AG08396 (cell line): ENCODE measurements around the gene MVD.
"Not testable (repeated sequence)": the region's sequence is repeated elsewhere in the genome, so short reads cannot be mapped to it uniquely, and the experiment has no call there.

Source experiments
- DNase-seq: peaks from one replicate; pipeline ENCODE4 v3.0.0; 2012; ENCODE audit warnings: low spot score, mixed read lengths

MVD gene

DNA sequence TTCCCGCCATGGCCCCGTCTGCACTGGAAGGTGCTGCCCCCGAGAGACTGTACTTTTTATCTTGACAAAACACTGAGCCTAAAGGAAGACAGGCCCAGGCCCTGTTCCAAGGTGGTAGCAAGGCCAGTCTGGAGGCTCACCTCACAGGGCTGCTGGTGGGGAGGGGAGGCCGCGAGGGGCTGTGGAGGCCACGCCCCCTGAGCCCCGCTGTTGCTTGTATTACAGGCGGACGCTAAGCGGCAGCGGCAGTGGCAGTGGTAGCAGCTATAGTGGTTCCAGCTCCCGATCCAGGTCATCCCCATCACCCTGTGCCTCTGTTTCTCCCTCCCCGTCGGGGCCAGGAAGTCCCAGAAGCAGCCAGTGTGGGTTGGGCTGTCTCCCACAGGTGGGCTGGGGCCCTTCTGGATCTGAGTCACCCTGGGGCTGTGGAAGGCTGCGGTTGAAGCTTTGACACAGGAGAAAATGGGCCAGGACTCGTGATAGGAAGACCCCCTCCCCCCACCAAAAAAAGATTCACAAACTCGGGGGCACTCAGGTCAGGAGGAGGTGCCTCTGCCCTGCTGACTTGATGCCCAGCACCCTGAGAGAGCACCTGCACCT, 37.8 kb downstream of the MVD start:
- DNase-seq: no peak

DNA sequence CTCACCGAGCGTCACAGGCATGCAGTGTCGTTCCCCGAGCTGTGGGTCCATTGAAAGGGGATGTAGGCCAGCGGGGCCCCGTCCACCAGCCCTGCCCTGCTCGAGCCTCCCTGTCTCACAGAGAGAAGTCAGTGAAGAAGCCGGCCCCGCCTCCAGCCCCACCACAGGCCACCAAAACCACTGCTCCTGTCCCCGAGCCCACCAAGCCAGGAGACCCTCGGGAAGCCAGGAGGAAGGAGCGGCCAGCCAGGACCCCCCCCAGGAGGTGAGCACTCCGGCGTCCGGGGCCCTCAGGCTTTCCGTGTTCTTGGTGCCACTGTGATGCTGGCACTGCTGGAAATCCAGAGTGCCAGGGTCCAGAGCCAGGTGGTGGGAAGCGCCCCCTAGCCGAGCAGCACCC, 38.4 kb downstream of the MVD start:
- no peak for DNase-seq

DNA sequence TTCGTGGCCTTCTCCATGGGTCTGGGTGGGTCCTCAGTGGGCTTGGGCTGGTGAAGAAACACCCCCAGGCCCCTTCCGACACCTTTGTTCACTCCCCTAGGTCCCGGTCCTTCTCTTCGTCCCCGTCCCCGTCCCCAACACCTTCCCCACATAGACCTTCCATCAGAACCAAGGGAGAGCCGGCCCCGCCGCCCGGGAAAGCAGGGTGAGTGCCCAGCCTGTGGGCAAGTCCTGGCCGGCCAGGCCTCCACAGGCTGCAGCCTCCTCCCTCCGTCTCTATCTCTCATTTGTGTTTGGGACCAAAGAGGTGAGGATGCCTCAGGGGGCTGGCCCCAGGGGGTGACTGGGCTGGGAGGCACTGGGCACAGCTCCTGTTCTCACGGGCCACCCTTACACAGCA, 39.0 kb downstream of the MVD start:
- DNase-seq: no peak

DNA sequence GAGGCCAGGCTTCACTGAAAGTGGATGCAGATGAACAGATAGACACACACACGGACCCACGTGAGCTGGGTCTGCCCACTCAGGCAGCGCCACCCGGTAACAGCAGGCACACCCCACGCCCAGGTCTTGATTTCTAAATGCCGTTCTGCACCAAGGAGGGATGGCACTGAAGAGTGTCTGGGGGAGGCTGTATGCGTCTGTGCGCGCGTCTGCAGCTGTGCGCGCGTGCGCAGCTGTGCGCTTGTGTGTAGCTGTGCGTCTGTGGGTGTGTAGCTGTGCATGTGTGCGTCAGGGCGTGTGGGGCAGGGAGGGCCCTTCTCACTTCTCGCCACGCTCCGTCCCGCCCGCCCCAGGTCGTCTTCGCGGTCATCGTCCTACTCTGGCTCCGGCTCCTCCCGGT, 40.0 kb downstream of the MVD start:
- no peak for DNase-seq

DNA sequence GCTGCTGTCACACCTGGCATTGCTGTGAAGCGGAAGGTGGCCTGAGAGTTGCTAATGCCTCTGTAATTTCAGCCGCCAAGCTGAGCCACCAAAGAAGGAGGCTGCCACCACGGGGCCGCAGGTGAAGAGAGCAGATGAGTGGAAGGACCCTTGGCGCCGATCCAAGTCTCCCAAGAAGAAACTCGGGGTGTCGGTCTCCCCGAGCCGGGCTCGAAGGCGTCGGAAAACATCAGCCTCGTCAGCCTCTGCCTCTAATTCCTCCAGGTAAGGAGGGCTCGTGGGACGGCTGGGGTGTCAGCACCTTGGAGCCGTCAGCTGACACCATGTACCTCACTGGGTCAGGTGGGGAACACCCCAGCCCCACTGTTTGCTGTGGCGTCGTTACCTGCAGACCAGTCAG, 40.8 kb downstream of the MVD start:
- DNase-seq: peak; percentile 11

DNA sequence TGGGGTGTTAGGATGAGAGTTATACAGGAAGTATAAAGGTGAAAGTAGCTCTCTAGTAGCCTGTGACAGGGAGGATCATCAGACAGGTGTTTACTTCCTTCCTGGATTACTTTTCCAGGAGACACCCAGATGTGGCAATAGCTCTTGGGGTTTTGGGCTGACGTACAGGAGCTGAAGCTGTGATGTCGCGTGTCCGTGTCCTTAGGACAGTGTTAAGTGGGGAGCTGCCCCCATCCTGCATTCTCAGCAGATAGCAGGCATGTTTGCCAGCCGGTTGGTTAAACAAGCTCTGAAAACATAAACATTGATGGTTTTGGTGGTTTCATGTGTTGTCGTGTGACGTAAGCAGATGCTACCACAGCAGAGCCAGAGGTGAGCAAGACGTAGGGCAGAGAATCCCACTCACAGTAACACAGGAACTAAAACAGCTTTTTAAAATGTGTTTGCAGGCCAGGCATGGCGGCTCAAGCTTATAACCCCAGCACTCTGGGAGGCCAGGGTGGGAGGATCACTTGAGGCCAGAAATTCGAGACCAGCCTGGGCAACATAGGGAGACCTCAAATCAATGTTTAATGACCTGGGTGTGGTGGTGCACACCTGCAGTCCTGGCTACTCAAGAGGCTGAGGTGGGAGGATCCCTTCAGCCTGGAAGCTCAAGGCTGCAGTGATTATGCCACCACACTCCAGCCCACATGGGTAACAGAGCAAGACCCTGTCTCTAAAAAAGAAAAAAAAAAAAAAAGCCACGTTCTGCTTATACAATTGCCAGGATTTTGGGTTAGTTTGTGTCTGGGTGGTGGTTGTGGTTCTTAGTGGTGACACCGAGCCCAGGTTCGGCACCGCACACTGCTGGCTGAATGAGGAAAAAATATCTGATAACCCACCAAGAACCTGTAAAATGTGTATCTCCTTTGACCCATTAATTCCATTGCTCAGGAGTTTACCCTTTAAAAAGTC, 42.8 kb downstream of the MVD start:
- peak; percentile 92 for DNase-seq

DNA sequence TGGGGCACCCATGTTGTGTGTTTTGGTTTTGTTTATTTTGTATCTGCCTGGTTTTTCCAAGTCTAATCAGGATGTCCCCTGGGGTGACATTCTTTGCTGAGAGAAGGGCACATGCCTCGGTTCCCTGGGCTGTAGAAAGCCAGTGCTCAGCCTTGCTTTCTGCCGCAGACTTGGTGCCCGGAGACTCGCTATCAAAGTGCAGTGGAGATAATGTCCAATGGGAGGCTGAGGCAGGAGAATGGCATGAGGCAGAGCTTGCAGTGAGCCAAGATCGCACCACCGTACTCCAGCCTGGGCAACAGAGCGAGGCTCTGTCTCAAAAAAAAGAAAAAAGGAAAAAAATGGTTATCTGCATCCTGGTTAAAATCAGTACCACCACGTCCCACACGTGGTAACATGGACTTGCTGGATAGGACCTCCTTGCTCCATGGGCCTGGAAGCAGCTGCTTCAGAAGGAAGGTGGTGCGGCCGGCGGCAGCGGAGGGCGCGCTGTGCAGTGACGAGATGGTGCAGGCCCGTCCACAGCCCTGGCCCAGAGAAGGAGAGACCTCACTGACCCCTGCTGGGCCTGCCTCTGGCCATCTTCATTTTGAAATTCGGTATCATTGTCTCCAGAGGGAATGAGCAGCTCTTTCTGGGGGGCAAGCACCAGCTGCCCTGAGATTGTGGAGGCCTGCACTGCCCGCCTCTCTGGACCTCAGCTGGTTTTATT, 43.8 kb downstream of the MVD start:
- no peak for DNase-seq

DNA sequence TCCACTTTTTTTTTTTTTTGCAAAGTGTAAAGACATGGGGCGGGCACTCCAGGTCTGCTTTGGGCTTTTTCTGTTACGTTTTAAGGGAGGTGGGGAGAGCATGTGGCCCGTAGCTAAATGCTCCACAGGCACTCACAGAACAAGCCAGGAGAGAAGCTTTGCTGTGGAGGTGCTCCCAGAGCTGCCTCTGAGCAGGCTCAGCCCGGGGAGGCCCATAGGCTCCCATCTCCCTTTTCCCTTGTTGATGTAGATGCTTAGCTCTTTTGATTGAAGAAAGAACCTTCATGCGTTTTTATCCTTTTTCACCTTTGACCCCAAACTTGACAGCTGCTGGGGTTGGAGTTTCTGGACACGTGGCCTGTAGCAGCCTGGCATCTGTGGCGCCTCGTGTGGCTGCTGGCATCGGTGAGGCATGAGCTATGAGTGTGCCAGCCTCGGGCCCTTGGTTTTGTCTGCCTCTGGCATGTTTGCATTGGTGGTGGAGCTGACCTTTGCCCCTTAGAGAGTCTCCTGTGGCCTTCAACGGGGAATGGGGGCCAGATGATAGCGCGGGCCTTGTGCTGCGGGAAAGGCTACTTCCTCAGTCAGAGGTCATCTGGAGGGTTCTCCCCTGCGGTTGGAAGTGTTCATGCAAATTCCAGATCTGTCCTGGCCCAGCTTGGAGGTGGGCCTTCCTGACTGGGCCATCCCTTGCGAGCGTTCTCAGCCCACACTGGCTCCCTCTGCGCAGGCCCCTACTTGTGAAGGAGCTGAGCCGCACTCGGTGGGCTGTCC, 44.5 kb downstream of the MVD start:
- DNase-seq: no peak

DNA sequence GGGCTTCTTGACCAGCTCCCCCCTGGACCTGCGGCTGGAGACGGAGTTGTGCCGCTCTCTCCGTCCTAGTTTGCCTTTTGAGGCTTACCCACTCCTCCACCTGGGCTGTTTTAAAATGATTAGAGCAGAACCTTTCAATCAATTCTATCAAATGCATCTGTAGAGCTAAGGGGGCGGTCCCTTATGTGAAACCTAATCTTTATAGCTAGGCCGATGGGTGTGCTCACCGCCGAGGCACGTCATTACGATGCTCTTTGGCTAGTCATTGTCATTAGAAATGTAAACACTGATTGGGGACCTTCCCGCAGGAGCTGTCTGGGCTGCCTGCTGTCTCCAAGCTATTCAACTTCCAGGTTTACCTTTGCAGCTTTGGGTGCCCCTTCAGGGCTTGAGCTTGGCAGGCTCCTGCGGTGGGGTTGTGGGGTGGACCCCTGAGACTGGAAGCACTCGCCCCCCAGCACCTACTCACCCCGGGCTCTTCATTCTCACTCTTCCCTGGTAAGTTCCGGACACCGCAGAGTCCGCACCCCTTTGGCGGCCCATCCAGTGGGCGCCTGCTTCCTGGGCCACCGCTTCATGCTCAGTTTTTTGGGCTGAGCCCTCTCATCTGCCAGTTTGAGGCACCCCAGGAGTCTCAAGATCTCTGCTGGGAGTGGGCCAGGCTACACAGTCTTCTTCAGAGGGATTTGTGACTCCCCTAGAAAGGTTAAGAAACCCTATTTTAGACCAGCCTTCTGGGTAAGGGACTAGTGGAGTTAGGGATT, 45.4 kb downstream of the MVD start:
- no peak for DNase-seq

DNA sequence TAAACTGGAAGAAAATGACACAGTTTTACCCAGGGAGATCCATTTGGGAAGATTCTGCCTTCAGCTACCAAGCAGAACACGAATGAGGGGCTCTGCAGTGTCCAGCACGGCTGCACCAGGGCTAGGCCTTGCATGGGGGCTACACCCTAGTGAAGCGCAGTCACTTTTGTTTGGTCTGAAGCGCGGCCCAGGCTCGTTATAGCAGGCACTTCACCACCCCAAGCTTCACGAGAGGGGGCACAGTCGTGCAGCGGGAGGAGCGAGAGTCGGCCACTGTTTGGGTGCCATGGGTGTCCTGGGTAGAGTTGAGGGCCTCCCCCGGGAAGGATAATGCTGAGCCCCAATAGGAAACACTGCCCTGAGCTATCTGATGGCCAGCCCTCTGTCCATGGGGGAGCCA, 46.2 kb downstream of the MVD start:
- no peak for DNase-seq

DNA sequence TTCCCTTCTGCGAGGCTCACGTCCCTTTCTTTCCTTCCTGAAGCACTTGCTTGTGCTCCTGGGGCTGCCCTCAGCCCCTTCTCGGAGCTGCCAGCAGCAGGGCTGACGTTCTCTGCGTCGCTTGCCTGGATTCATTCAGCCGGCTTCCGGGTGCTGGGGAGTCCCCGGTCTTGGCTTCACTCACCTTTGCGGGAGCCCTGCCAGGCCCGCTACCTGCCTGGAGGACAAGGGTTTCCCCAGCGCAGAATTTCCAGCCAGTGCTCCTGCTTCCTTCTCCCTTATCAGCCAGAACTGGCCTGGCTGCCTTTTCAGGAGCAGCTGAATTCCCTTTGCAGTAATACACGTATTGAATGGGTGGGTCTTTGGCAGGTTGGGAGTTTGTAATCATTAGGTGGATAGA, 46.6 kb downstream of the MVD start:
- no peak for DNase-seq

DNA sequence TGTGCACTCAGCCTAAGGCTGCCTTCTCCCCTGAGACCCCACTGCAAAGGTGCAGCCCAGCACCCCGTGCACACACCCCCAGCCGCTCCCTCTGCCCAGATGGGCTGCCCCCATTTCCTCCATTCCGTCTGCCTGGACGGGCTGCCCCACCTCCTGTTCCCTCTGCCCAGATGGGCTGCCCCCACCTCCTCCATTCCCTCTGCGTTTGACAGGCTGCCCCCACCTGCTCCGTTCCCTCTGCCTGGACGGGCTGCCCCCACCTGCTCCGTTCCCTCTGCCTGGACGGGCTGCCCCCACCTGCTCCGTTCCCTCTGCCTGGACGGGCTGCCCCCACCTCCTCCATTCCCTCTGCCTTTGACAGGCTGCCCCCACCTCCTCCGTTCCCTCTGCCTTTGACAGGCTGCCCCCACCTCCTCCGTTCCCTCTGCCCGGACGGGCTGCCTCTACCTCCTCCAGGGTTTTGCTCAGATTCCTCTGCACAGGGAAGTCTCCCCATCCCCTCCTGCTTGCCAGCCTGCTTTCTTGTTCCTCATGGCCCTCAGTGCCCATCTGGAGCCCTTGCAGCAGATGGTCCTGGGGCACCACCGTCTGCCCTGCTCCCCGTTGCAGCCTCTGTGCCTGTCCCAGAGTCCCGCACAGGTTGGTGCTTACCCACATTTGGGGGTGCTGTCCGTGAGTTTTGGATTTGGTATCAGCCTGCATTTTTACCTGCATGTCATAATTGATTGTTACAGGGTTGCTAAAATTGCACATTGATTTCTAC, 47.9 kb downstream of the MVD start:
- DNase-seq: no peak

DNA sequence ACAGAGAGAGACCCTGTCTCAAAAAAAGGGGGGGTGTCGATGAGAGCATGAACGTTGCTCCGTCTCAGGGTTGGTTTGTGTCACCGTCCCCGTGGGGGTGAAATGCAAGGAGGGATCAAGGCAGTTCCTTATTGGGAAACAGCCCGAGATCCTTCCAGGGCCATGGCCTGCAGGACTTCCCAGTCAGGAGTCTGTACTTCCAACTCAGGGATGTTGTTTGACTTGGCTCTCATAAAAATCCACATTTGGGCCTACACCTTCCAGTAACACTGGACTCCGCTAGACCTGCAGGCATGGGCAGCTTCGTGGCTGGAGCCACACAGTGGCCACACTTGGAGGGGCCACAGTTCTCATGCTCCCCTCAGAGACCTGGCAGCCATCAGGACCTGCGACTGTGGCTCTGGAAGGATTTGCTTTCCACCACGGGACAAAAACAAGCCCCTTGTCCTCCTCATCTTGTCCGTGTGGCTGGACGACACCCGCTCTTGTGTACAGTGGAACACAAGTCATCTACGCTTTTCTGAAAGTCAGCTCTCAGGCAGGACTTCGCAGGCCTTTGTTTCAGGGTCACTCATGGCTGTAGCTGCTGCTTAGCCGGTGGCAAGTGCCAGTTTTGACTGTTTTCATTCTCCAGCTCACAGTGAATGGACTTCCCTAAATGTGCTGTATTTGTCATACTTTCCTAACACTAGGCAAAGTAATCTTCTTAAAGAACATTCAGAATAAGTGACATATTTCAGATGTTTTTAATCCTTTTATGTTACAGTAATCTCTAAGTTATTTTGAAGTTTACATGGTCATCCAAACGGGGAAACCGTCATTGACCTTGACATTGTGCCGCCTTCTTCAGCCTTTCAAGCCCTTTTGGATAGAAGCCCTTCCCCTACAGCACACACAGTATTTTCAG, 48.7 kb downstream of the MVD start:
- peak; percentile 69 for DNase-seq

DNA sequence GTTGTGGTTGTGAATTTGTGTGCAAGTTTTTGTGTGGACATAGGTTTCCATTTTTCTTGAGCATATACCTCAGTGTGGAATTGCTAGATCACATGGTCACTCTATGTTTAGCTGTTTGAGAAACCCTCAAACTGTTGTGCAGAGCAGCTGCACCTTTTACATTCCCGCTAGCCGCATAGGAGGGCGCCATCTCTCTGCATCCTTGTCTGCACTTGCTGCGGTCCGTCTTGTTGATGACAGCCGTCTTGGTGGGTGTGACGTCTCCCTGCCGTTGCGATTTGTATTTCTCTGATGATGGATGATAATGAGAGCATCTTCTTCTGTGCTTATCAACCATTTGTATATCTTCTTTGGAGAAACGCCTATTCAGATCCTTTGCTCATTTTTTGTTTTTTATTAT, 49.6 kb downstream of the MVD start:
- DNase-seq: no peak

DNA sequence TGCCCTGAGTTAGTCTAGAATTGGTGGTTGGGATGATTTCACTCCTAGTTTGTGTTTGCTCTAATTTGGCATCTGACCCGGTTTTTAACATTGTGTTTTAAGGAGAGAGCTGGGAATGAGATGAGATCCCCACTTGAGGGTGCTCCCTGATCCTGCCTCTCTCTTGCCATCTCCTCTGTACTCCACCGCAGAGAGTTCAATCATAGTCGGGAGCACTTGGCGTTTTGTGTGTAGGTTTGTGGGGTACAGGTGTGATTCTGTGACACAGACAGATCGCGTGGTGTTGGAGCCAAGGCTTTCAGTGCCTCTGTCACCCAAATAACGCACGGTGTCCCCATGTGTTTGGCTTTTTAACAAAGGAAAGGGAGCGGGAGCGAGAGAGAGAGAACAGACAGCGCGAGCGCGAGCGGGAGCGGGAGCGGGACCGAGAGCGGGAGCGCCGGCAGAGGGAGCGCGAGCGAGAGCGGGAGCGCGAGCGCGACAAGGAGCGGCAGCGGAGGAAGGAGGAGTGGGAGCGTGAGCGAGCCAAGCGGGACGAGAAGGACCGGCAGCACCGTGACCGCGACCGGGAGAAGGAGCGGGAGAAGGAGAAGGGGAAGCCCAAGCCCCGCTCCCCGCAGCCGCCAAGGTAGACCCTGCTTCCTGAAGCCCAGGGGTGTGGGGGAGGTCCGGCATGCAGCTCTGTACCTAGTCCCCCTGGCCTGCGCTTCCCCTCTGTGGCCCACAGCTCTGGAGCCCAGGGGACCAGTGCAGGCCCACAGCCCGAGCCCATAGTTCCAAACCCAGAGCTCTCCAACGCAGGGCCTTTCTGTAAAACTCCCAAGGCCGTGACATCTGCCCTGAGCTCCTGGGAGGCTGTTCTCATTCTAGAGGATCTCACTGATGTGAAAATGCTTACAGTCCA, 51.7 kb downstream of the MVD start:
- DNase-seq: no peak

DNA sequence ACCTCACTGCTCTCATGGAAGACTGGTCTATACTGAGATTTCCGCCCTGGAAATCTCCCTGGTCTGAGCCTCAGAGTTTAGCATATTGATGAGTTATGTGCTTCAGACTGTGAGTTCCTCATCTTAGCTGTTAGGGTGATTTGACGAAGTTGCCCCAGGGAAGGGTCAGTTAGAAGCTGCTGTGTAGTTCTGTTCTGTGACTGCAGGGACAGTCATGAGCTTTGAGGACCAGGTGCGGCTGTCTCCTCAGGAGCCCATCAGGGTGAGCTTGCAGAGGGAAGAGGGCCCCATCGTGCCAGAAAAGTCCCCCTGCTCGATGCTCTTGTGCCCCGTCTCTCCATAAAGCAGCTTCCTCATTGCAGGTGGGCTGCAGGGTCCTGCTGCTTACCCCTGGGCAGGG, 52.8 kb downstream of the MVD start:
- no peak for DNase-seq

DNA sequence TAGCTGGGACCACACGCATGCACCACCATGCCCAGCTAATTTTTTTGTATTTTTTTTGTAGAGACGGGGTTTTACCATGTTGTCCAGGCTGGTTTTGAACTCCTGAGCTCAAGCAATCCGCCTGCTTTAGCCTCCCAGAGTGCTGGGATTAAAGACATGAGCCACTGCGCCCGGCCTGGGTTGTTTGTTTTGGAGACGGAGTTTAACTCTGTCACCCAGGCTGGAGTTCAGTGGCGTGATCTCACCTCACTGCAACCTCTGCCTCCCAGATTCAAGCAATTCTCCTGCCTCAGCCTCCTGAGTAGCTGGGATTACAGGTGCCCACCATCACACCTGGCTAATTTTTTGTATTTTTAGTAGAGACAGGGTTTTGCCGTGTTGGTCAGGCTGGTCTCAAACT, 53.5 kb downstream of the MVD start:
- DNase-seq: not testable (repeated sequence)

DNA sequence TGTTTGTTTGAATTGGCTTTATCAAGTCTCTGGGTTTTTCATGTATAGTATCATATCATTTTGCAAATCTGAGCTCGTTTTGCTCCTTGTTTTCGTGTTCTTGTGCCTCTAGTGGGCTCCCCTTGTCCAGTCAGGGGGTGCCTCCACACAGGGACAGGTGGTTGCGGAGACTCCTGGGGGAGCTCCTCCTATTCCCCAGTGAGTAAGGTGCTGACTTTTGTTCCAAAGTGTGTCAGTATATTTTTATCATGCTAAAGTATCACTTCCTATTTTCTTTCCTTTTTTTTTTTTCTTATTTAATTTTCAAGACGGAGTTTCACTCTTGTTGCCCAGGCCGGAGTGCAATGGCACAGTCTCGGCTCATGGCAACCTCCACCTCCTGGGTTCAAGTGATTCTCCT, 54.8 kb downstream of the MVD start:
- DNase-seq: no peak
